Adrenal gland (tissue), 5 donors: ENCODE data around the gene AGAP3.
"Not testable (repeated sequence)": the region's sequence is repeated elsewhere in the genome, so short reads cannot be mapped to it uniquely, and the experiment has no call there.

Experiments used
- CTCF ChIP-seq, 6 experiments: fragments of 450-650 bp in 4 of 6; fragments of 200-600 bp in 2 of 6; sonication (generic) in 1 of 6; IDR thresholded peaks; 1 replicate in 5 of 6; 2 replicates in 1 of 6; pipeline versions ENCODE4 v1.5.1 to v1.8.0; 2016 to 2021; ENCODE audit warnings: antibody characterized with exemption in 6 of 6, mild to moderate bottlenecking in 2 of 6, moderate library complexity in 1 of 6
- POLR2A ChIP-seq, 2 donors: fragments of 450-650 bp; IDR thresholded peaks; one replicate each; pipeline ENCODE4 v1.6.1; 2017; ENCODE audit warnings: antibody characterized with exemption in 2 of 2, mild to moderate bottlenecking in 2 of 2, moderate library complexity in 1 of 2
- donor health status: DM: no; HTN: no; CAD: no.

- TF ChIP-seq CTCF, POLR2A (IDR thresholded peaks at IDR 0.05): not testable (repeated sequence)
Observed at GRCh38 chr7:151043449-151043848, 42.8 kb upstream of the AGAP3 start.
